Smooth muscle cell (in vitro differentiated cells): ENCODE measurements around the gene FOLR2. TPM values are rescaled to one million over a fixed set of nuclear protein-coding genes. Genes with fewer than 3 reads are reported as not detected.

Source experiments
- DNase-seq: peaks from one replicate; lab custom pipeline; 2025; ENCODE audit not compliant: unreplicated experiment; lab: John Stamatoyannopoulos, UW
- H2AFZ ChIP-seq: fragments of 200-600 bp; sonication (generic); 2 replicates; pipeline ENCODE4 v1.6.0; 2016; ENCODE audit warnings: antibody characterized with exemption, low read depth, mild to moderate bottlenecking
- H3F3A ChIP-seq: fragments of 200-600 bp; sonication (generic); 2 replicates; pipeline ENCODE4 v1.6.0; 2017; ENCODE audit warnings: antibody characterized with exemption, low read depth
- H3K27ac ChIP-seq: fragments of 200-600 bp; sonication (generic); 2 replicates; pipeline ENCODE4 v1.5.1; 2016; ENCODE audit warnings: low read depth, mild to moderate bottlenecking
- H3K27me3 ChIP-seq: fragments of 200-600 bp; sonication (generic); 2 replicates; pipeline ENCODE4 v1.6.1; 2016; ENCODE audit warnings: low read depth, mild to moderate bottlenecking
- H3K36me3 ChIP-seq: fragments of 200-600 bp; sonication (generic); 2 replicates; pipeline ENCODE4 v1.5.1; 2016; ENCODE audit warnings: low read depth
- H3K4me1 ChIP-seq: fragments of 200-600 bp; sonication (generic); 2 replicates; pipeline ENCODE4 v1.5.1; 2016; ENCODE audit warnings: low read depth
- H3K4me2 ChIP-seq: fragments of 200-600 bp; sonication (generic); 2 replicates; pipeline ENCODE4 v1.6.0; 2016; ENCODE audit warnings: mild to moderate bottlenecking
- H3K4me3 ChIP-seq: fragments of 200-600 bp; sonication (generic); 2 replicates; pipeline ENCODE4 v1.5.1; 2016; ENCODE audit warnings: mild to moderate bottlenecking
- H3K79me2 ChIP-seq: fragments of 200-600 bp; sonication (generic); 2 replicates; pipeline ENCODE4 v1.6.0; 2016; ENCODE audit warnings: low read depth, mild to moderate bottlenecking
- H3K9ac ChIP-seq: fragments of 200-600 bp; sonication (generic); 2 replicates; pipeline ENCODE4 v1.6.0; 2016; ENCODE audit warnings: low read depth
- H3K9me3 ChIP-seq: fragments of 200-600 bp; sonication (generic); replicated peaks from 2 replicates; pipeline ENCODE4 v1.5.1; 2016; ENCODE audit warnings: low read depth
- H4K20me1 ChIP-seq: fragments of 200-600 bp; sonication (generic); 2 replicates; pipeline ENCODE4 v1.6.0; 2016; ENCODE audit warnings: low read depth
- WGBS: methylation state at CpG from one replicate; pipeline ENCODE4 v1.1.7; 2016; ENCODE audit warnings: low lambda C conversion rate; 5-methylcytosine and 5-hydroxymethylcytosine counted together
- polyA plus RNA-seq: library from polyadenylated mRNA; unstranded; fragments of >200 nt; fragmentation: Nextera tagmentation; extraction: Ambion mirVana; gene quantifications from 2 replicates; pipeline ENCODE4 v1.2.1, GENCODE V29; 2016
- total RNA-seq: library from RNA; depleted of rRNA; stranded (reverse); fragments of >200 nt; gene quantifications from 2 replicates; pipeline ENCODE4 v1.2.3, GENCODE V29; 2014
- TF ChIP-seq, protein P1 (sequence below): fragments of 200-600 bp; sonication (generic); IDR thresholded peaks from 2 replicates; pipeline ENCODE4 v1.5.1; 2017; ENCODE audit warnings: borderline replicate concordance, mild to moderate bottlenecking, antibody characterized with exemption; ENCODE audit not compliant: insufficient read depth, poor library complexity, severe bottlenecking

The FOLR2 gene
- total and polyA plus RNA-seq, 2 experiments from 2014 or later, result not detected

- Histone ChIP-seq H2AFZ (no peak overlapping the region), H3K36me3 (no peaks in the 10 kb centered on the region), H3K27ac (no peak overlapping the region), H3K9me3 (no peaks in the 10 kb centered on the region), H4K20me1 (peaks cover 97% of the 10 kb centered on the region), H3K27me3 (no peaks in the 10 kb centered on the region), H3K79me2 (peaks cover 17% of the 10 kb centered on the region), H3K4me2 (no peak overlapping the region), H3K4me3 (no peak overlapping the region), H3F3A (peaks cover 10% of the 10 kb centered on the region), H3K9ac (no peak overlapping the region), H3K4me1 (no peaks in the 10 kb centered on the region)
- TF ChIP-seq, protein P1, sequence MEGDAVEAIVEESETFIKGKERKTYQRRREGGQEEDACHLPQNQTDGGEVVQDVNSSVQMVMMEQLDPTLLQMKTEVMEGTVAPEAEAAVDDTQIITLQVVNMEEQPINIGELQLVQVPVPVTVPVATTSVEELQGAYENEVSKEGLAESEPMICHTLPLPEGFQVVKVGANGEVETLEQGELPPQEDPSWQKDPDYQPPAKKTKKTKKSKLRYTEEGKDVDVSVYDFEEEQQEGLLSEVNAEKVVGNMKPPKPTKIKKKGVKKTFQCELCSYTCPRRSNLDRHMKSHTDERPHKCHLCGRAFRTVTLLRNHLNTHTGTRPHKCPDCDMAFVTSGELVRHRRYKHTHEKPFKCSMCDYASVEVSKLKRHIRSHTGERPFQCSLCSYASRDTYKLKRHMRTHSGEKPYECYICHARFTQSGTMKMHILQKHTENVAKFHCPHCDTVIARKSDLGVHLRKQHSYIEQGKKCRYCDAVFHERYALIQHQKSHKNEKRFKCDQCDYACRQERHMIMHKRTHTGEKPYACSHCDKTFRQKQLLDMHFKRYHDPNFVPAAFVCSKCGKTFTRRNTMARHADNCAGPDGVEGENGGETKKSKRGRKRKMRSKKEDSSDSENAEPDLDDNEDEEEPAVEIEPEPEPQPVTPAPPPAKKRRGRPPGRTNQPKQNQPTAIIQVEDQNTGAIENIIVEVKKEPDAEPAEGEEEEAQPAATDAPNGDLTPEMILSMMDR, result no peak
- DNase-seq, result no peak
- 96% methylated on average over 18 of the region's 18 CpGs for WGBS
Measured at GRCh38 chr11:72230764-72231365, 14.3 kb downstream of the FOLR2 start.

DNA sequence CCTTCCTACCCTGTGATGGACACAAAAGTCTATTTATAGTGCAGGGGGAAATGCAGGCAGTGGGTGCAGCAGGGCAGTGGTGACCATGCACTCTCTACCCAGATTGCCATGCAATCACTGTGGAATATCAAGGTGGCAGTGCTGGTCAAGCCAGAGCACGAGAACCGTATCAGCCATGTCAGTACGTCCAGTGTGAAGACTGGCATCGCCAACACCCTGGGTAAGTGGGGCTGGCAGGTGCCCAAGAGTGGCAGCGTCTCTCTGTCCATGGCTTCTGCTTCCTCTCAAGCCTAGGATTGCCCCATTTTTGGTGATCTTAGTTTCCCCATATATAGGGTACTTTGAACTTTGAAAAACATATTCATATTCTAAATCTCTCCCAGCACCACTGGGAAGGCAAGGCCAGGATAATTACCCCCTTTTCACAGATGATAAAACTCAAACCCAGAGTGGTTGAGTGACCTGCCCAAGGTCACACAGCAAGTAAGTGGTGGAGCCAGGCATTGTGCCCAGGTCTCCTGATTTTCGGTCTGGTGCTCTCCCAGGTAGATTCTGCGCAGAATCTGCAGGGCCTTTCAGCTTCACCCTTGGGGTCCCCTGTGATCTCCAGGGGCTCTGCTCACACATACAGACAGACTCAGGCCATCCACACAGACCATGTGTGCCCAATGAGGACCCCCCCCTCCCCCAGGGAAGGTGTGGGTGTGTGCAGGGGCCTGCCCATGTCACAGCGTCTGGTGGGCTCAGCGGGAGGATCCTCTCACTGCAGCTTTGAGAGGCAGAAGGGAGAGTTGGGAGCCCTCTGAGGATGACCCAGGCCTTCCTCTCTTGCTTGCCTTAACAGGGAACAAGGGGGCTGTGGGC is 15.0 kb downstream of the FOLR2 start:
- TF ChIP-seq, protein P1, result no peak
- peaks cover 17% of the 10 kb centered on the region for H3F3A ChIP-seq
- H3K9me3 ChIP-seq, result no peaks in the 10 kb centered on the region
- H2AFZ ChIP-seq, result no peak overlapping the region
- no peaks in the 10 kb centered on the region for H3K4me1 ChIP-seq
- no peaks in the 10 kb centered on the region for H3K36me3 ChIP-seq
- no peak overlapping the region for H3K4me3 ChIP-seq
- H3K9ac ChIP-seq, result no peak overlapping the region
- H3K79me2 ChIP-seq, result peaks cover 9% of the 10 kb centered on the region
- DNase-seq, result no peak
- H3K4me2 ChIP-seq, result no peak overlapping the region
- no peak overlapping the region for H3K27ac ChIP-seq
- 96% methylated on average over 9 of the region's 9 CpGs for WGBS
- H4K20me1 ChIP-seq, result peaks cover 96% of the 10 kb centered on the region
- H3K27me3 ChIP-seq, result no peaks in the 10 kb centered on the region

GRCh38 chr11:72232260-72233055 is 15.9 kb downstream of the FOLR2 start:
- no peak overlapping the region for H3K27ac ChIP-seq
- H3F3A ChIP-seq, result peaks cover 18% of the 10 kb centered on the region
- peaks cover 2% of the 10 kb centered on the region for H3K79me2 ChIP-seq
- H3K9me3 ChIP-seq, result no peaks in the 10 kb centered on the region
- H3K4me1 ChIP-seq, result no peaks in the 10 kb centered on the region
- no peak for DNase-seq
- H3K9ac ChIP-seq, result no peak overlapping the region
- TF ChIP-seq, protein P1, result no peak
- no peak overlapping the region for H3K4me3 ChIP-seq
- peaks cover 96% of the 10 kb centered on the region for H4K20me1 ChIP-seq
- H2AFZ ChIP-seq, result no peak overlapping the region
- no peaks in the 10 kb centered on the region for H3K27me3 ChIP-seq
- 97% methylated on average over 18 of the region's 18 CpGs for WGBS
- H3K4me2 ChIP-seq, result no peak overlapping the region
- H3K36me3 ChIP-seq, result no peaks in the 10 kb centered on the region
